OCI-LY3 (cell line): ENCODE data around the gene RSPRY1.

Experiments
- EZH2phosphoT487 ChIP-seq: fragments of 200-600 bp; shearing (Covaris generic); IDR thresholded peaks from 2 replicates; pipeline ENCODE4 v1.6.1; 2018; ENCODE audit warnings: antibody characterized with exemption, mixed run types, low read depth
- TF ChIP-seq, protein P1 (sequence below): fragments of 200-600, 300-600 bp; sonication (generic); IDR thresholded peaks from 2 replicates; pipeline ENCODE4 v1.5.1; 2014; ENCODE audit warnings: antibody characterized with exemption, low read length, low read depth

DNA sequence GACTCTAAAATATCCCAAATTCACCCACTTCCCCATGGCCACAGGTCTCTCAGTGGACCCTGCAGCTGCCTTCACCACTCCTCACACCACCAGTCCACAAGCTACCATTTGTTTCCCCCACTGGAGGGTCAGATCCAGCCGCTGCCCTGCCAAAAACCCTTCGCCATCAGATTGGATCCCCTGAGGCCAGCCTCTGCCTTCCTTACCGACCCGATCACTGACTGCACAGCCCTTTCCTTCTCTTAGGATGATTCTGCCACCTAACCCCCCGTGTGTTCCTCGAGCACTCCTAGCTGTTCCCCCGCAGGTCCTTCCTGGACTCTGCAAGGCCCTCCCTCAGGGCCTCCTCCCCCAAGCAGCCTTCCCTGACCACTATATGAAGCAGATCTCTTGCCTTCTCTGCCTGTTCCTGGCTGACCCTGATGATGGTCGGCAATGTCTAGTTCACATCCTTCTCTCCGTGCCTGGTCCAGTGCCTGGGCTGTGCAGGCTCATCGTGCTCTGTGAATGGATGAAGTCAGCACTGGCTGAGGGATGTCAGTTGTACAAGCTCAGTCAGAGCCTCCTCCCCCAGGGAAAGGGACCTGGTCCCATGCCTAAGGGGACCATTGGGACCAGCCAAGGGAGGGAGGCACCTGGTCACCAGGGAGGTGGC, 47.7 kb upstream of the RSPRY1 start:
- TF ChIP-seq, protein P1, sequence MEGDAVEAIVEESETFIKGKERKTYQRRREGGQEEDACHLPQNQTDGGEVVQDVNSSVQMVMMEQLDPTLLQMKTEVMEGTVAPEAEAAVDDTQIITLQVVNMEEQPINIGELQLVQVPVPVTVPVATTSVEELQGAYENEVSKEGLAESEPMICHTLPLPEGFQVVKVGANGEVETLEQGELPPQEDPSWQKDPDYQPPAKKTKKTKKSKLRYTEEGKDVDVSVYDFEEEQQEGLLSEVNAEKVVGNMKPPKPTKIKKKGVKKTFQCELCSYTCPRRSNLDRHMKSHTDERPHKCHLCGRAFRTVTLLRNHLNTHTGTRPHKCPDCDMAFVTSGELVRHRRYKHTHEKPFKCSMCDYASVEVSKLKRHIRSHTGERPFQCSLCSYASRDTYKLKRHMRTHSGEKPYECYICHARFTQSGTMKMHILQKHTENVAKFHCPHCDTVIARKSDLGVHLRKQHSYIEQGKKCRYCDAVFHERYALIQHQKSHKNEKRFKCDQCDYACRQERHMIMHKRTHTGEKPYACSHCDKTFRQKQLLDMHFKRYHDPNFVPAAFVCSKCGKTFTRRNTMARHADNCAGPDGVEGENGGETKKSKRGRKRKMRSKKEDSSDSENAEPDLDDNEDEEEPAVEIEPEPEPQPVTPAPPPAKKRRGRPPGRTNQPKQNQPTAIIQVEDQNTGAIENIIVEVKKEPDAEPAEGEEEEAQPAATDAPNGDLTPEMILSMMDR: no peak
- no peak for TF ChIP-seq EZH2phosphoT487
